GM19468 (cell line): ENCODE data around the gene ATP8A2.
"Not testable (repeated sequence)": the region's sequence is repeated elsewhere in the genome, so short reads cannot be mapped to it uniquely, and the experiment has no call there.

Source experiments
- ATAC-seq: cut with Tn5 transposase; IDR thresholded peaks from one replicate; pipeline ENCODE4 v1.9.1; 2021; ENCODE audit warnings: mild to moderate bottlenecking, moderate library complexity, moderate number of reproducible peaks; ENCODE audit not compliant: unreplicated experiment; ENCODE audit errors: extremely low read depth

ATP8A2 gene

GRCh38 chr13:25525884-25526283 is 154.1 kb downstream of the ATP8A2 start:
- no peak for ATAC-seq

- ATAC-seq = no peak
Measured at GRCh38 chr13:25528266-25528665, 156.5 kb downstream of the ATP8A2 start.

GRCh38 chr13:25529425-25529824 is 157.7 kb downstream of the ATP8A2 start:
- ATAC-seq = no peak

GRCh38 chr13:25538276-25538675 is 166.5 kb downstream of the ATP8A2 start:
- ATAC-seq = no peak

- no peak for ATAC-seq
Measured at GRCh38 chr13:25541434-25542123, 169.8 kb downstream of the ATP8A2 start.

GRCh38 chr13:25548991-25549390 is 177.2 kb downstream of the ATP8A2 start:
- not testable (repeated sequence) for ATAC-seq

- ATAC-seq = no peak
Measured at GRCh38 chr13:25561812-25562211, 190.0 kb downstream of the ATP8A2 start.

GRCh38 chr13:25570185-25570584 is 198.4 kb downstream of the ATP8A2 start:
- ATAC-seq = no peak

GRCh38 chr13:25571237-25571636 is 199.5 kb downstream of the ATP8A2 start:
- no peak for ATAC-seq

- not testable (repeated sequence) for ATAC-seq
Measured at GRCh38 chr13:25572171-25572570, 200.4 kb downstream of the ATP8A2 start.

GRCh38 chr13:25574437-25575411 is 202.9 kb downstream of the ATP8A2 start:
- ATAC-seq = peak; percentile 79

GRCh38 chr13:25575562-25575961 is 203.8 kb downstream of the ATP8A2 start:
- ATAC-seq = no peak

GRCh38 chr13:25578526-25578925 is 206.8 kb downstream of the ATP8A2 start:
- no peak for ATAC-seq

GRCh38 chr13:25579221-25579620 is 207.4 kb downstream of the ATP8A2 start:
- no peak for ATAC-seq

- no peak for ATAC-seq
Measured at GRCh38 chr13:25581351-25581750, 209.6 kb downstream of the ATP8A2 start.

GRCh38 chr13:25584087-25584486 is 212.3 kb downstream of the ATP8A2 start:
- ATAC-seq = no peak

GRCh38 chr13:25585000-25585399 is 213.2 kb downstream of the ATP8A2 start:
- ATAC-seq = no peak

- no peak for ATAC-seq
Measured at GRCh38 chr13:25587326-25587980, 215.7 kb downstream of the ATP8A2 start.

GRCh38 chr13:25588336-25589060 is 216.7 kb downstream of the ATP8A2 start:
- ATAC-seq = no peak

GRCh38 chr13:25598421-25598820 is 226.6 kb downstream of the ATP8A2 start:
- ATAC-seq = no peak
